ENCODE measurements around the gene TINAGL1. TPM values are rescaled to one million over a fixed set of nuclear protein-coding genes. Genes with fewer than 3 reads are reported as not detected.

TINAGL1 gene
- total RNA-seq, 1 experiment from 2014 or later: 57.9 TPM

- no peak for ATAC-seq
Observed at GRCh38 chr1:31591425-31592093, 15.2 kb downstream of the TINAGL1 start.

More at GRCh38 chr1:31591425-31592093, 15.2 kb downstream of the TINAGL1 start:
- H3K27me3 ChIP-seq (ENCODE audit: insufficient read depth, low read length): no peaks in the 10 kb centered on the region
- no peaks in the 10 kb centered on the region for H4K20me1 ChIP-seq (ENCODE audit: insufficient read depth)
- DNase-seq (ENCODE audit: low read depth, low spot score): no peak
- 0 out of 4 replicates have a peak, but pooled peaks cover 0 to 3% of the 10 kb centered on the region in 2 experiments for H3K36me3 ChIP-seq (ENCODE audit: control insufficient read depth in 1 of 2, insufficient read depth in 2 of 2, low read length in 2 of 2)
- CTCF ChIA-PET: interaction anchor here (0.8 to 1.7 kb wide), 7 partner anchors 25 to 409 kb away, joined by 3 to 6 read pairs (median 3); no protein-coding TSS in a partner anchor
- 0 out of 4 replicates have a peak overlapping the region, but pooled peaks of 1 of the 2 experiments have one; percentile 4 for H3K4me3 ChIP-seq (replicated peaks in 1 of 2; ENCODE audit: low read depth in 1 of 2, low read length in 2 of 2)
- no peaks in the 10 kb centered on the region for H3K79me2 ChIP-seq (ENCODE audit: insufficient read depth, low read length)
- no peak overlapping the region for H3K27ac ChIP-seq (ENCODE audit: low read depth, low read length)
- intact Hi-C loops (cut with micrococcal nuclease): no loop called here
- H3K9ac ChIP-seq (ENCODE audit: low read length): 0 out of 2 replicates have a peak overlapping the region, but pooled peaks have one; percentile 5
- H3K9me3 ChIP-seq (ENCODE audit: control insufficient read depth in 1 of 2, insufficient read depth in 1 of 2, low read depth in 1 of 2, low read length in 2 of 2): no peaks in the 10 kb centered on the region
- no TSS peak for BruUV-seq (replicated peaks)
- H3K9me2 ChIP-seq (ENCODE audit: insufficient read depth): no peaks in the 10 kb centered on the region
- H3K4me2 ChIP-seq (ENCODE audit: low read length): peak overlapping the region; percentile 57
- TF ChIP-seq ATF3 (IDR thresholded peaks at IDR 0.05) (no peak), MAX (IDR thresholded peaks at IDR 0.05) (no peak), CTCF (IDR thresholded peaks at IDR 0.05 in 2 of 3, conservative IDR thresholded peaks at IDR 0.05 in 1 of 3; ENCODE audit: borderline replicate concordance in 1 of 3, insufficient read depth in 1 of 3, low read depth in 2 of 3, low read length in 2 of 3) (no peak), CEBPB (IDR thresholded peaks at IDR 0.05; ENCODE audit: low read depth) (no peak), RAD21 (IDR thresholded peaks at IDR 0.05; ENCODE audit: low read depth) (no peak), EZH2phosphoT487 (IDR thresholded peaks at IDR 0.05; ENCODE audit: borderline replicate concordance) (no peak), ZBTB33 (IDR thresholded peaks at IDR 0.05; ENCODE audit: extremely low read depth, insufficient replicate concordance, low read length) (no peak), JUND (IDR thresholded peaks at IDR 0.05) (no peak), ELF1 (IDR thresholded peaks at IDR 0.05; ENCODE audit: borderline replicate concordance, low read depth) (no peak), ZFX (IDR thresholded peaks at IDR 0.05) (no peak), EGR1 (IDR thresholded peaks at IDR 0.05; ENCODE audit: low read depth) (no peak), ZNF274 (IDR thresholded peaks at IDR 0.05; ENCODE audit: low read depth, low read length) (no peak), YY1 (IDR thresholded peaks at IDR 0.05; ENCODE audit: extremely low read depth, insufficient replicate concordance, low read depth, low read length) (no peak), SIN3A (IDR thresholded peaks at IDR 0.05; ENCODE audit: low read depth) (no peak), REST (IDR thresholded peaks at IDR 0.05; ENCODE audit: low read depth) (no peak), SP1 (IDR thresholded peaks at IDR 0.05; ENCODE audit: low read depth) (no peak), TCF7L2 (IDR thresholded peaks at IDR 0.05; ENCODE audit: borderline replicate concordance, extremely low read depth, insufficient read depth, insufficient read length) (no peak), FOSL1 (IDR thresholded peaks at IDR 0.05; ENCODE audit: low read depth) (no peak), EZH2 (IDR thresholded peaks at IDR 0.05) (no peak)
- RAD21 ChIA-PET (ENCODE audit: low non-redundant PET in 1 of 2, low total read pairs in 2 of 2, uncharacterized antibody in 2 of 2, unreplicated experiment in 2 of 2): interaction anchor here in 1 of 2 experiments (0.6 kb wide), 1 partner anchor 34 kb away, joined by 3 read pairs; no protein-coding TSS in a partner anchor
- H3K4me1 ChIP-seq (ENCODE audit: control insufficient read depth in 1 of 2, insufficient read depth in 2 of 2, low read length in 2 of 2): peaks cover 51 to 63% of the 10 kb centered on the region in 2 experiments
- POLR2A ChIA-PET: interaction anchor here (1.0 to 1.2 kb wide), 2 partner anchors 14 to 42 kb away, joined by 3 read pairs; no protein-coding TSS in a partner anchor
- H2AFZ ChIP-seq (ENCODE audit: low read depth, low read length, poor library complexity, severe bottlenecking): no peak overlapping the region
